Mesothelial cell of epicardium (in vitro differentiated cells): ENCODE data around the gene NIPSNAP2. TPM values are rescaled to one million over a fixed set of nuclear protein-coding genes. Genes with fewer than 3 reads are reported as not detected.

Source experiments
- DNase-seq, 2 experiments: peaks; one replicate each; pipeline ENCODE4 v3.0.0; 2021; ENCODE audit warnings: low spot score in 2 of 2; ENCODE audit not compliant: unreplicated experiment in 2 of 2
- H3K27ac Mint-ChIP-seq: 2 replicates; pipeline ENCODE4 v1.8.0; 2021; ENCODE audit warnings: mixed read lengths
- H3K27me3 Mint-ChIP-seq: 2 replicates; pipeline ENCODE4 v1.8.0; 2021; ENCODE audit warnings: low read depth, mixed read lengths
- H3K36me3 Mint-ChIP-seq: 2 replicates; pipeline ENCODE4 v1.8.0; 2021; ENCODE audit warnings: mixed read lengths
- H3K4me1 Mint-ChIP-seq: 2 replicates; pipeline ENCODE4 v1.8.0; 2021; ENCODE audit warnings: mixed read lengths
- H3K4me3 Mint-ChIP-seq: 2 replicates; pipeline ENCODE4 v1.8.0; 2021; ENCODE audit warnings: mild to moderate bottlenecking, moderate library complexity, mixed read lengths
- H3K9me3 Mint-ChIP-seq: 2 replicates; pipeline ENCODE4 v1.8.0; 2021; ENCODE audit warnings: mixed read lengths
- total RNA-seq: library from RNA; stranded (reverse); gene quantifications from 3 replicates; pipeline ENCODE4 v1.2.1, GENCODE V29; 2021
- TF ChIP-seq, protein P1 (sequence below): fragments of 200-600 bp; sonication (generic); IDR thresholded peaks from one replicate; pipeline ENCODE4 v1.5.0; 2021; ENCODE audit warnings: antibody characterized with exemption; ENCODE audit not compliant: unreplicated experiment

The NIPSNAP2 gene
- 59.9 to 63.4 TPM (median 62.8 TPM) in 3 replicates for total RNA-seq

DNA sequence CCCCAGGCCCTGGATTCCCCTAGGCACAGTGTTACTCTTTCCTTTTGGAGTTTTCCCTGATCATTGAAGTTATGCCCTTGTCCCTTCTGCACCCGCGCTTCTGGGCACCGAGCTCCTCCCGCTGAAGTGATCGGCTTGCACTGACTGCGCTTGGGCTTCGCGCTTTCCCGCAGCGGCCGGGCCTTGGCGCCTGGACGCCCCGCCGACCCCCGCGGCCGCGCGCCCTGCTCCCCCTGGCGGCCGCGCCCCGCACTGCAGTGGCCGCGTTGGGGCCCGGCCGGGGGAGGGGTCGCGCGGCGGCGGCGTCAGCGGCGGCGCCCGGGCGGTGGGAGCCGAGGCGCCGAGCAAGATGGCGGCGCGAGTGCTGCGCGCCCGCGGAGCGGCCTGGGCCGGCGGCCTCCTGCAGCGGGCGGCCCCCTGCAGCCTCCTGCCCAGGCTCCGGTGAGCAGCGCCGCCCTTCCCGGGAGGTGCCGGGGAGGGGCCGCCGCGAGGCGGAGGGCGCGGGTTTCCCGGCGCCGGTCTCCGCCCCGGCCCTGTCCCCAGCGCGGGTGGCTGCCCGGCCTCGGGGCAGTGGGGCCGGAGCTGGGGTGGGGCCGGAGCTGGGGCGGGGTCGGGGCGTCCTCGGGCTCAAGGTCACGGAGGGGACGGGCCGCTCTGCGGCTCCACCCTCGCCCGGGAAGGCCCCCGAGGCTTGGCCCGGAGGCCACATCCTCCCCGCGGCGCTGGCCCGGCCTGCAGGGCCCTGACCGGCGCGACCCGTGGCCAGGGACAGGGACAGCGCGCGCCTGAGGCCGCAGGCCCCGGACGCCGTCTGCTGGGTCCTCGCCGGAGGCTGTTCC, at the start of gene NIPSNAP2:
NIPSNAP2 (plus strand) TSS at position 325 of the 839 bp plus-strand sequence; CDS start at position 350, 25 bp downstream.
- TF ChIP-seq, protein P1, sequence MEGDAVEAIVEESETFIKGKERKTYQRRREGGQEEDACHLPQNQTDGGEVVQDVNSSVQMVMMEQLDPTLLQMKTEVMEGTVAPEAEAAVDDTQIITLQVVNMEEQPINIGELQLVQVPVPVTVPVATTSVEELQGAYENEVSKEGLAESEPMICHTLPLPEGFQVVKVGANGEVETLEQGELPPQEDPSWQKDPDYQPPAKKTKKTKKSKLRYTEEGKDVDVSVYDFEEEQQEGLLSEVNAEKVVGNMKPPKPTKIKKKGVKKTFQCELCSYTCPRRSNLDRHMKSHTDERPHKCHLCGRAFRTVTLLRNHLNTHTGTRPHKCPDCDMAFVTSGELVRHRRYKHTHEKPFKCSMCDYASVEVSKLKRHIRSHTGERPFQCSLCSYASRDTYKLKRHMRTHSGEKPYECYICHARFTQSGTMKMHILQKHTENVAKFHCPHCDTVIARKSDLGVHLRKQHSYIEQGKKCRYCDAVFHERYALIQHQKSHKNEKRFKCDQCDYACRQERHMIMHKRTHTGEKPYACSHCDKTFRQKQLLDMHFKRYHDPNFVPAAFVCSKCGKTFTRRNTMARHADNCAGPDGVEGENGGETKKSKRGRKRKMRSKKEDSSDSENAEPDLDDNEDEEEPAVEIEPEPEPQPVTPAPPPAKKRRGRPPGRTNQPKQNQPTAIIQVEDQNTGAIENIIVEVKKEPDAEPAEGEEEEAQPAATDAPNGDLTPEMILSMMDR, result peak; percentile 63

DNA sequence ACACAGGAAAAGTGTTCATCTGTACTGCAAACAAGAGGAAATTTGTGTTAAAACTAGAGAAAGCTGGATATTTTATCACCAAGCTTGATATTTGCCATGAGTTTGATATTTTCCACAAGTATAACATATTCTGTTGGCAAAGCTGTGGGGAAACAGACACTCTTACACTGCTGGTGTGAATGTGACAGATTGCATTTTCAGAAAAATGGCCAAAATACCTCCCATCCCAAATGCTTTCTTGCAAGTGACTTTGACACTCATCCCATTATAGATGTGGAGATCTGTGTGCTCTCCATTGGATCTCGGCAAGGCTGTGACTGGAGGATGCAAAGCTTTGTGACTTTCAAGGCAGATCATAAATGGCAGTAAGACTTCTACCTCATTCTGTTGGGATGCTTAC, 46.6 kb upstream of the NIPSNAP2 start:
- H3K27ac Mint-ChIP-seq, result no peak overlapping the region
- H3K4me3 Mint-ChIP-seq, result no peak overlapping the region
- no peaks in the 10 kb centered on the region for H3K27me3 Mint-ChIP-seq
- peaks cover 8% of the 10 kb centered on the region for H3K4me1 Mint-ChIP-seq
- DNase-seq, result no peak
- peaks cover 48% of the 10 kb centered on the region for H3K36me3 Mint-ChIP-seq
- TF ChIP-seq, protein P1, result no peak
- peaks cover 16% of the 10 kb centered on the region for H3K9me3 Mint-ChIP-seq

More for the DNA sequence above, at the start of gene NIPSNAP2:
- peaks cover 13% of the 10 kb centered on the region for H3K4me1 Mint-ChIP-seq
- peak within 1 kb of the TSS; percentile 89 for H3K4me3 Mint-ChIP-seq
- DNase-seq, result peak; percentile 57 to 82
- H3K27ac Mint-ChIP-seq, result peak within 1 kb of the TSS; percentile 97
- no peaks in the 10 kb centered on the region for H3K9me3 Mint-ChIP-seq
- H3K27me3 Mint-ChIP-seq, result peaks cover 5% of the 10 kb centered on the region
- peaks cover 11% of the 10 kb centered on the region for H3K36me3 Mint-ChIP-seq

DNA sequence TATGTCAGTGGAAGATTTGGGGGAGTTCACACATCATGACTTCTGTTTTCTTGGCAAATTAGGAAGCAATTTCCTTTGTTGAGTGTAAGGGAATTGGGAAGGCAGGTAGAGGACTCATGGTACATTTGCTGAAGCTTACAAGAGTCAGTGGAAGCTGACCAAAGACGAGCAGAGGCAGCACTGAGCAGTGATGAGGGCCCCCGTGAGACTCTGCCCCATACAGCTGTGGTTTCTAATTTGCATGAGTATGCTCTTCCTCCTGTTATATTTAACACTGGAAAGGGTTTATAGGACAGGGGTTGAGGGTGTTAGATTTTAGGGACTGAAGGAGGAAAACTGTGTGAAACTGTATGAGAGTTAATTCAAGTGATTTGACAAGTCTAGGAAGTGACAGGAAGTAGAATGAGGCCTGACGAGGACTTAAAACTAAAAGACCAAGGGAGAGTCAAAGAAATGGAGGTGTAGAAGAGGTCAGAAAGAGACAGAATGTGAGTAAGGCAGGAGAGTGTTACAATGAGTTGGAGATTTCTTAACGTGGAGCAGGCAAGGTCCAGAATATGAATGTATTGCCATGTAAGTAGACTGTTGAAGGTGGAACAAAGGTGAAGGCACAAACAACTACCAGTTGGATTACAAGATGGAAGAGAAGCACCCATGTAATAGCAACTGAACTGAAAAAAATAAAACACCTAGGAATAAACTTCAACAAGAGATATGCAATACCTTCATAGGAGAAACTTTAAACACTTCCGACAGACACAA, 36.2 kb upstream of the NIPSNAP2 start:
- H3K36me3 Mint-ChIP-seq, result peaks cover 59% of the 10 kb centered on the region
- no peaks in the 10 kb centered on the region for H3K4me1 Mint-ChIP-seq
- no peak overlapping the region for H3K27ac Mint-ChIP-seq
- no peaks in the 10 kb centered on the region for H3K27me3 Mint-ChIP-seq
- DNase-seq, result no peak
- no peak overlapping the region for H3K4me3 Mint-ChIP-seq
- TF ChIP-seq, protein P1, result no peak
- H3K9me3 Mint-ChIP-seq, result peaks cover 4% of the 10 kb centered on the region

DNA sequence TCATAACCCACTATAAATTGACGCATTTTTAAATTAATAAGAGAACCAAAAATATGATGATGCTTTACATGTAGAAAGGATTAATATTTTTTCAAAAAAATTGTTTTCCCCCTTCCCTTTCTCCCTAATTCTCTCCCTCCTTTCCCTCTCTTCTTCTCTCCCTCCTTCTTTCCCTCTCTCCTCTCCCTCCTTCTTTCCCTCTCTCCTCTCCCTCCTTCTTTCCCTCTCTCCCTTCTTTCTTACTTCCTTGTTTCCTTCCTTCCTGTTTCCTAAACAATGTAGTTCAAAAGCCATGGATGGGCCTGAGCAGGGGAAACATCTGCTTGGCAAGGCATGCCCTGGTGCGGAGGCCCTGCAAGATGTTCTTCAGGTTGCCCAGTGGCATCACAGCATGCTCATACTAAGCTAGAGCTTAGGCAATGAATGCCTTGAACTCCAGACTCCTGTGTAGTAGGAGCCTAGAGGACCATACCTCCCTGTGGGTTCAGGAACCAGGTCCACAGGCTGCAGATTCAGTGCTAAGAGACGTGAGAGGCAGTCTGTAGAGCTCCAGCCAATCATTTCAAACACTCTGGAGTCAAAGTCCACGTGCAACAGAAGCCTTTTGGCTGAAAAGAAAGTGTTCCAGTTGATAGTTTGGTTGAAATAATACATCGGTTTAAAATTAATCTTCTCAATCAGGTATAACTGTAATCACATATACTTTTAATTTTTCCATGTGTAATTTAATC, 32.8 kb upstream of the NIPSNAP2 start:
- no peak overlapping the region for H3K4me3 Mint-ChIP-seq
- peaks cover 59% of the 10 kb centered on the region for H3K36me3 Mint-ChIP-seq
- H3K27me3 Mint-ChIP-seq, result no peaks in the 10 kb centered on the region
- TF ChIP-seq, protein P1, result no peak
- no peak overlapping the region for H3K27ac Mint-ChIP-seq
- DNase-seq, result no peak
- no peaks in the 10 kb centered on the region for H3K4me1 Mint-ChIP-seq
- peaks cover 12% of the 10 kb centered on the region for H3K9me3 Mint-ChIP-seq

DNA sequence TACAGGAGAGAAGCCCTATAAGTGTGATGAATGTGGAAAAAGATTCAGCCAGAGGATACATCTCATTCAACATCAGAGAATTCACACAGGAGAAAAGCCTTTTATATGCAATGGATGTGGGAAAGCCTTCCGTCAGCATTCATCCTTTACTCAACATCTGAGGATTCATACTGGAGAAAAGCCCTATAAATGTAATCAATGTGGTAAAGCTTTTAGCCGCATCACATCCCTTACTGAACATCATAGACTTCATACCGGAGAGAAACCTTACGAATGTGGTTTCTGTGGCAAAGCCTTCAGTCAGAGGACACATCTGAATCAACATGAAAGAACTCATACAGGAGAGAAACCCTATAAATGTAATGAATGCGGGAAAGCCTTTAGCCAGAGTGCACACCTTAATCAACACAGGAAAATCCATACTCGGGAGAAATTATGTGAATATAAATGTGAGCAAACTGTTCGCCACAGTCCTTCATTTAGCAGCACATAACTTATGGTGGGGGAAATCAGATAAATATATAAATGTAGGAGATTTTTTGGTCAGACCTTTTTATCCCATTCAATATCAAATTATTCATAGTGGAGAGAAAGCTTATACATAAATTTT, 24.8 kb upstream of the NIPSNAP2 start:
- H3K36me3 Mint-ChIP-seq, result peaks cover 64% of the 10 kb centered on the region
- TF ChIP-seq, protein P1, result no peak
- no peaks in the 10 kb centered on the region for H3K4me1 Mint-ChIP-seq
- no peak for DNase-seq
- H3K27ac Mint-ChIP-seq, result no peak overlapping the region
- H3K9me3 Mint-ChIP-seq, result peaks cover 50% of the 10 kb centered on the region
- no peak overlapping the region for H3K4me3 Mint-ChIP-seq
- no peaks in the 10 kb centered on the region for H3K27me3 Mint-ChIP-seq
